ENCODE data around the gene ALDH3B1. TPM values are rescaled to one million over a fixed set of nuclear protein-coding genes. Genes with fewer than 3 reads are reported as not detected.

The ALDH3B1 gene
- total RNA-seq, 1 experiment from 2014 or later, result 104 TPM

GRCh38 chr11:68024508-68024907 is 14.4 kb downstream of the ALDH3B1 start:
- CTCF ChIA-PET, result no interaction called here
- Histone ChIP-seq H3K9me3 (ENCODE audit: insufficient read depth, low read depth) (no peaks in the 10 kb centered on the region), H3K27ac (peak overlapping the region; percentile 20; the same call in 1 of the 2 replicates), H2AFZ (no peak overlapping the region), H3K9me2 (ENCODE audit: insufficient read depth) (no peaks in the 10 kb centered on the region), H3K27me3 (ENCODE audit: insufficient read depth, low read depth) (no peaks in the 10 kb centered on the region), H3K36me3 (ENCODE audit: low read depth) (no peaks in the 10 kb centered on the region), H3K4me1 (replicated peaks; ENCODE audit: insufficient read depth) (peaks cover 40% of the 10 kb centered on the region), H3K79me2 (ENCODE audit: low read depth) (peaks cover 20% of the 10 kb centered on the region), H3F3A (ENCODE audit: insufficient read depth, low read depth) (peaks cover 46% of the 10 kb centered on the region), H3K4me2 (no peak overlapping the region), H4K20me1 (ENCODE audit: insufficient read depth) (no peaks in the 10 kb centered on the region), H3K4me3 (no peak overlapping the region)
- no peak for DNase-seq
- TF ChIP-seq CTCF (conservative IDR thresholded peaks at IDR 0.05), result no peak
- TF ChIP-seq EZH2 (IDR thresholded peaks at IDR 0.05; ENCODE audit: low read depth), result no peak
- intact Hi-C loops (cut with micrococcal nuclease; ENCODE audit: unreplicated experiment), result no loop called here
- POLR2A ChIA-PET (ENCODE audit: unreplicated experiment), result no interaction called here
- BruUV-seq (replicated peaks), result no TSS peak

DNA sequence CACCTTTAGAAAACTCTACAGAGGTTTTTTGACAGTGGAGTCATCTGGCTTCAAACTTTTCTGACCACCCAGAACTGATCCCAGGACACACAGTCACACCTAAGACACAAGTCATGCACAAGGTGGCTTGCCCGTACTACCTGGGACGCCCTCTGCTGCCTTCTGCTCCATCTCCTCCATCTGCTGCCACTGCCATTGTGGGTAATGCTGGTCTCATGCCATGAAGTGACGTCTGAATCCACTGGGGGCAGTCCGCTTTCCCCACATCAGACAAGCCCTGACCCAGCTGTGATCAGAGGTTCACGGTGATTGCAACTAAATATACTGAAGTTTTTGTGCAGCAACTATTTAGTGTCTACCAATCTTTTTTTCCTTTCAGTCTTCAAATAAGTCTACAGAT is 14.9 kb downstream of the ALDH3B1 start:
- BruUV-seq (replicated peaks), result no TSS peak
- no peak overlapping the region for H3K4me3 ChIP-seq
- no peak overlapping the region for H3K4me2 ChIP-seq
- DNase-seq, result no peak
- no peak overlapping the region for H2AFZ ChIP-seq
- intact Hi-C loops (cut with micrococcal nuclease; ENCODE audit: unreplicated experiment), result no loop called here
- H3K9me3 ChIP-seq (ENCODE audit: insufficient read depth, low read depth), result no peaks in the 10 kb centered on the region
- H3K27ac ChIP-seq, result no peak overlapping the region
- peaks cover 38% of the 10 kb centered on the region for H3K4me1 ChIP-seq (replicated peaks; ENCODE audit: insufficient read depth)
- no peaks in the 10 kb centered on the region for H3K9me2 ChIP-seq (ENCODE audit: insufficient read depth)
- no peaks in the 10 kb centered on the region for H4K20me1 ChIP-seq (ENCODE audit: insufficient read depth)
- peaks cover 49% of the 10 kb centered on the region for H3F3A ChIP-seq (ENCODE audit: insufficient read depth, low read depth)
- no peaks in the 10 kb centered on the region for H3K27me3 ChIP-seq (ENCODE audit: insufficient read depth, low read depth)
- H3K36me3 ChIP-seq (ENCODE audit: low read depth), result no peaks in the 10 kb centered on the region
- CTCF ChIA-PET, result no interaction called here
- peaks cover 25% of the 10 kb centered on the region for H3K79me2 ChIP-seq (ENCODE audit: low read depth)
- TF ChIP-seq CTCF (conservative IDR thresholded peaks at IDR 0.05), result no peak
- no peak for TF ChIP-seq EZH2 (IDR thresholded peaks at IDR 0.05; ENCODE audit: low read depth)
- POLR2A ChIA-PET (ENCODE audit: unreplicated experiment), result interaction anchor here (0.7 kb wide), 1 partner anchor 1624 kb away, joined by 6 read pairs; no protein-coding TSS in a partner anchor

- H3K4me1 ChIP-seq (replicated peaks; ENCODE audit: insufficient read depth), result peaks cover 30% of the 10 kb centered on the region
- H3F3A ChIP-seq (ENCODE audit: insufficient read depth, low read depth), result peaks cover 38% of the 10 kb centered on the region
- no peak overlapping the region for H3K4me2 ChIP-seq
- H3K27me3 ChIP-seq (ENCODE audit: insufficient read depth, low read depth), result no peaks in the 10 kb centered on the region
- H2AFZ ChIP-seq, result no peak overlapping the region
- H3K4me3 ChIP-seq, result no peak overlapping the region
- BruUV-seq (replicated peaks), result no TSS peak
- H3K9me3 ChIP-seq (ENCODE audit: insufficient read depth, low read depth), result no peaks in the 10 kb centered on the region
- no peak for DNase-seq
- no peaks in the 10 kb centered on the region for H4K20me1 ChIP-seq (ENCODE audit: insufficient read depth)
- ChIA-PET POLR2A (ENCODE audit: unreplicated experiment) (interaction anchor here (0.6 kb wide), 1 partner anchor 16 kb away, joined by 4 read pairs; the partner anchor contains the start of gene ALDH3B1), CTCF (no interaction called here)
- no peaks in the 10 kb centered on the region for H3K36me3 ChIP-seq (ENCODE audit: low read depth)
- H3K9me2 ChIP-seq (ENCODE audit: insufficient read depth), result no peaks in the 10 kb centered on the region
- H3K27ac ChIP-seq, result no peak overlapping the region
- intact Hi-C loops (cut with micrococcal nuclease; ENCODE audit: unreplicated experiment), result no loop called here
- no peak for TF ChIP-seq CTCF (conservative IDR thresholded peaks at IDR 0.05)
- no peak for TF ChIP-seq EZH2 (IDR thresholded peaks at IDR 0.05; ENCODE audit: low read depth)
- peaks cover 35% of the 10 kb centered on the region for H3K79me2 ChIP-seq (ENCODE audit: low read depth)
Measured at GRCh38 chr11:68026391-68027105, 16.4 kb downstream of the ALDH3B1 start.
